ENCODE measurements around the gene PROZ. TPM values are rescaled to one million over a fixed set of nuclear protein-coding genes. Genes with fewer than 3 reads are reported as not detected.

The PROZ gene
- total and polyA plus RNA-seq, 9 of the 15 experiments (the other 6 are each of a cell fraction or from before 2014, with no cell fraction given) = not detected

DNA sequence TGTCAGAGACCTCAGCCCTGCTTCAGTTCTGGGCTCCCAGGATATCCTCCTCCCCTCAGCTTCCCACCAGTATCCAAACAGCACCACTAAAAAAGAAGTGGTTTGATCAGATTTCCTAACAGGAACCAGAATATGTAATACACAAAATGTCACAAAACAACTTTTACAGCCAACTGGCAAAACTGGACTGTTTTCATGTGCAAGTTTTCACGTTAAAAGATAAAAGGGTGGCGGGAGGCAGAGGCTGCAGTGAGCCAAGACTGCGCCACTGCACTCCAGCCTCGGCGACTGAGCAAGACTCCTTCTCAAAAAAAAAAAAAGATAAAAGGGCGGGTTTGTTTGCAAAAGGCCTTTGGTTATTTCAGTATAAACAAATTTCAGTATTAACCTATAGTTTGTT, 36.9 kb downstream of the PROZ start (continued):
- TF ChIP-seq ZNF561 (CRISPR knock-in tag; conservative IDR thresholded peaks at IDR 0.05) (no peak), FOXK1 (CRISPR knock-in tag; IDR thresholded peaks at IDR 0.05; ENCODE audit: borderline replicate concordance) (no peak)
- TF ChIP-seq, protein P1, sequence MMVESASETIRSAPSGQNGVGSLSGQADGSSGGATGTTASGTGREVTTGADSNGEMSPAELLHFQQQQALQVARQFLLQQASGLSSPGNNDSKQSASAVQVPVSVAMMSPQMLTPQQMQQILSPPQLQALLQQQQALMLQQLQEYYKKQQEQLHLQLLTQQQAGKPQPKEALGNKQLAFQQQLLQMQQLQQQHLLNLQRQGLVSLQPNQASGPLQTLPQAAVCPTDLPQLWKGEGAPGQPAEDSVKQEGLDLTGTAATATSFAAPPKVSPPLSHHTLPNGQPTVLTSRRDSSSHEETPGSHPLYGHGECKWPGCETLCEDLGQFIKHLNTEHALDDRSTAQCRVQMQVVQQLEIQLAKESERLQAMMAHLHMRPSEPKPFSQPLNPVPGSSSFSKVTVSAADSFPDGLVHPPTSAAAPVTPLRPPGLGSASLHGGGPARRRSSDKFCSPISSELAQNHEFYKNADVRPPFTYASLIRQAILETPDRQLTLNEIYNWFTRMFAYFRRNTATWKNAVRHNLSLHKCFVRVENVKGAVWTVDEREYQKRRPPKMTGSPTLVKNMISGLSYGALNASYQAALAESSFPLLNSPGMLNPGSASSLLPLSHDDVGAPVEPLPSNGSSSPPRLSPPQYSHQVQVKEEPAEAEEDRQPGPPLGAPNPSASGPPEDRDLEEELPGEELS (CRISPR knock-in tag; IDR thresholded peaks at IDR 0.05; ENCODE audit: borderline replicate concordance) = no peak

- TF ChIP-seq HDAC1 (IDR thresholded peaks at IDR 0.05) = no peak
- in situ Hi-C loops (cut with MboI) = no loop called here
- no peak for DNase-seq (ENCODE audit: extremely low read depth in 1 of 4, low spot score in 3 of 4)
- H3K27ac ChIP-seq (ENCODE audit: extremely low read depth, low read depth, low read length) = no peak overlapping the region
- H3K4me1 ChIP-seq (replicated peaks in 1 of 2; ENCODE audit: control insufficient read depth in 2 of 2, insufficient read depth in 2 of 2, low read length in 2 of 2) = no peaks in the 10 kb centered on the region
- intact Hi-C loops (cut with micrococcal nuclease) = no loop called here
- no peak for ATAC-seq
- ChIA-PET POLR2A (interaction anchor here (0.6 kb wide), 1 partner anchor 365 kb away, joined by 5 read pairs; no protein-coding TSS in a partner anchor), CTCF (ENCODE audit: low intra/inter-chr PET ratio) (no interaction called here)
- no peak overlapping the region for H3K4me2 ChIP-seq (ENCODE audit: insufficient read depth, low read length)
- WGBS (ENCODE audit: insufficient coverage, low coverage, missing lambda C conversion rate) = 95% methylated on average over 9 of the region's 9 CpGs
- no peak overlapping the region for H3K4me3 ChIP-seq
- no peak for FAIRE-seq
- H3K9ac ChIP-seq (ENCODE audit: insufficient read depth in 1 of 2, low read depth in 2 of 2, low read length in 2 of 2) = no peak overlapping the region
- H3K36me3 ChIP-seq (ENCODE audit: control insufficient read depth, insufficient read depth, low read length) = peaks cover 93% of the 10 kb centered on the region
- no peaks in the 10 kb centered on the region for H4K20me1 ChIP-seq (replicated peaks; ENCODE audit: control insufficient read depth, insufficient read depth, low read length)
- H3K79me2 ChIP-seq (ENCODE audit: control insufficient read depth, insufficient read depth, low read length) = peaks cover 24% of the 10 kb centered on the region
- no peak overlapping the region for H2AFZ ChIP-seq (ENCODE audit: low read depth, low read length)
- no peaks in the 10 kb centered on the region for H3K9me3 ChIP-seq (replicated peaks; ENCODE audit: control insufficient read depth, insufficient read depth, low read depth, low read length)
- H3K9me1 ChIP-seq (ENCODE audit: control insufficient read depth, insufficient read depth, low read length) = no peaks in the 10 kb centered on the region
- BruUV-seq (replicated peaks) = no TSS peak
- H3K27me3 ChIP-seq (ENCODE audit: control insufficient read depth in 2 of 2, insufficient read depth in 2 of 2, low read length in 2 of 2) = no peaks in the 10 kb centered on the region
Observed at GRCh38 chr13:113196970-113197737, 38.7 kb downstream of the PROZ start.

Data from K562 (cell line).